HUES48 (cell line): ENCODE results near the gene ANLN.

Source experiments
- H3K27ac ChIP-seq: one replicate; pipeline ENCODE4 v1.7.0; 2013; ENCODE audit warnings: low read depth, low read length, inconsistent platforms
- H3K27me3 ChIP-seq: 2 replicates; pipeline ENCODE4 v1.6.1; 2013; ENCODE audit warnings: mild to moderate bottlenecking, low read length; ENCODE audit not compliant: control insufficient read depth, insufficient read depth
- H3K36me3 ChIP-seq: 2 replicates; pipeline ENCODE4 v1.6.1; 2013; ENCODE audit warnings: low read length; ENCODE audit not compliant: control insufficient read depth, insufficient read depth
- H3K4me1 ChIP-seq: 2 replicates; pipeline ENCODE4 v1.6.1; 2013; ENCODE audit warnings: mild to moderate bottlenecking, low read length; ENCODE audit not compliant: control insufficient read depth, insufficient read depth
- H3K4me3 ChIP-seq: 2 replicates; pipeline ENCODE4 v1.5.1; 2013; ENCODE audit warnings: mild to moderate bottlenecking, low read depth, low read length
- H3K9ac ChIP-seq: 2 replicates; pipeline ENCODE4 v1.6.1; 2013; ENCODE audit warnings: mild to moderate bottlenecking, low read depth, low read length, moderate library complexity
- H3K9me3 ChIP-seq: 2 replicates; pipeline ENCODE4 v1.6.1; 2013; ENCODE audit warnings: low read length; ENCODE audit not compliant: control insufficient read depth, insufficient read depth

The ANLN gene, protein sequence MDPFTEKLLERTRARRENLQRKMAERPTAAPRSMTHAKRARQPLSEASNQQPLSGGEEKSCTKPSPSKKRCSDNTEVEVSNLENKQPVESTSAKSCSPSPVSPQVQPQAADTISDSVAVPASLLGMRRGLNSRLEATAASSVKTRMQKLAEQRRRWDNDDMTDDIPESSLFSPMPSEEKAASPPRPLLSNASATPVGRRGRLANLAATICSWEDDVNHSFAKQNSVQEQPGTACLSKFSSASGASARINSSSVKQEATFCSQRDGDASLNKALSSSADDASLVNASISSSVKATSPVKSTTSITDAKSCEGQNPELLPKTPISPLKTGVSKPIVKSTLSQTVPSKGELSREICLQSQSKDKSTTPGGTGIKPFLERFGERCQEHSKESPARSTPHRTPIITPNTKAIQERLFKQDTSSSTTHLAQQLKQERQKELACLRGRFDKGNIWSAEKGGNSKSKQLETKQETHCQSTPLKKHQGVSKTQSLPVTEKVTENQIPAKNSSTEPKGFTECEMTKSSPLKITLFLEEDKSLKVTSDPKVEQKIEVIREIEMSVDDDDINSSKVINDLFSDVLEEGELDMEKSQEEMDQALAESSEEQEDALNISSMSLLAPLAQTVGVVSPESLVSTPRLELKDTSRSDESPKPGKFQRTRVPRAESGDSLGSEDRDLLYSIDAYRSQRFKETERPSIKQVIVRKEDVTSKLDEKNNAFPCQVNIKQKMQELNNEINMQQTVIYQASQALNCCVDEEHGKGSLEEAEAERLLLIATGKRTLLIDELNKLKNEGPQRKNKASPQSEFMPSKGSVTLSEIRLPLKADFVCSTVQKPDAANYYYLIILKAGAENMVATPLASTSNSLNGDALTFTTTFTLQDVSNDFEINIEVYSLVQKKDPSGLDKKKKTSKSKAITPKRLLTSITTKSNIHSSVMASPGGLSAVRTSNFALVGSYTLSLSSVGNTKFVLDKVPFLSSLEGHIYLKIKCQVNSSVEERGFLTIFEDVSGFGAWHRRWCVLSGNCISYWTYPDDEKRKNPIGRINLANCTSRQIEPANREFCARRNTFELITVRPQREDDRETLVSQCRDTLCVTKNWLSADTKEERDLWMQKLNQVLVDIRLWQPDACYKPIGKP

GRCh38 chr7:36389371-36390198 lies at the start of gene ANLN:
Gene ANLN, plus strand, starts transcription at chr7:36389862. Its CDS starts 165 bp downstream, at chr7:36390027.
- peak within 1 kb of the TSS; percentile 89 for H3K9ac ChIP-seq
- H3K27me3 ChIP-seq: no peaks in the 10 kb centered on the region
- H3K27ac ChIP-seq: peak within 1 kb of the TSS; percentile 100
- H3K4me1 ChIP-seq: peaks cover 34% of the 10 kb centered on the region
- H3K9me3 ChIP-seq: no peaks in the 10 kb centered on the region
- peak within 1 kb of the TSS; percentile 95 for H3K4me3 ChIP-seq
- H3K36me3 ChIP-seq: no peaks in the 10 kb centered on the region

GRCh38 chr7:36343548-36343947 lies 46.1 kb upstream of the ANLN start:
- H3K36me3 ChIP-seq: no peaks in the 10 kb centered on the region
- no peaks in the 10 kb centered on the region for H3K27me3 ChIP-seq
- H3K4me3 ChIP-seq: no peak overlapping the region
- H3K9ac ChIP-seq: no peak overlapping the region
- H3K9me3 ChIP-seq: no peaks in the 10 kb centered on the region
- H3K27ac ChIP-seq: no peak overlapping the region
- peaks cover 4% of the 10 kb centered on the region; the same call in 1 of the 2 replicates for H3K4me1 ChIP-seq

DNA sequence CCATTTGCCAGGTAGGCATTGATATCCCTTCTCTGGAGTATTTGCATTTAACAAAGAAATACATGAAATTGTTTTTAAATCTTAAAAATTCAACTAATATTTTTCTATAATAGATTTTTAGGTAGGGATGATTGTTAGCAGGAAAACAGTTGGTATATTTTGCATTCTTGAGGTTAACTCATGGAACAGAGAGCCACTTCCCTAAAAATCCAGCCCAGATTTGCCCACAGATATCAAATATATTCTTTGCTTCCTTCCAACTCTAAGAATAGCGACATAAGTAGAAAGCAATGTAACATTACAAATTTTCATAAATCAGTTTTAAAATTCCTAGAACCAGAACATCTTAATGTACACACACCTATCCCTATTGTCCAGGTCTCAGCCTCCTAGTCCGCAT lies 45.0 kb upstream of the ANLN start:
- Histone ChIP-seq H3K27me3 (no peaks in the 10 kb centered on the region), H3K4me3 (no peak overlapping the region), H3K36me3 (no peaks in the 10 kb centered on the region), H3K4me1 (peaks cover 13% of the 10 kb centered on the region), H3K27ac (no peak overlapping the region), H3K9ac (no peak overlapping the region), H3K9me3 (no peaks in the 10 kb centered on the region)

DNA sequence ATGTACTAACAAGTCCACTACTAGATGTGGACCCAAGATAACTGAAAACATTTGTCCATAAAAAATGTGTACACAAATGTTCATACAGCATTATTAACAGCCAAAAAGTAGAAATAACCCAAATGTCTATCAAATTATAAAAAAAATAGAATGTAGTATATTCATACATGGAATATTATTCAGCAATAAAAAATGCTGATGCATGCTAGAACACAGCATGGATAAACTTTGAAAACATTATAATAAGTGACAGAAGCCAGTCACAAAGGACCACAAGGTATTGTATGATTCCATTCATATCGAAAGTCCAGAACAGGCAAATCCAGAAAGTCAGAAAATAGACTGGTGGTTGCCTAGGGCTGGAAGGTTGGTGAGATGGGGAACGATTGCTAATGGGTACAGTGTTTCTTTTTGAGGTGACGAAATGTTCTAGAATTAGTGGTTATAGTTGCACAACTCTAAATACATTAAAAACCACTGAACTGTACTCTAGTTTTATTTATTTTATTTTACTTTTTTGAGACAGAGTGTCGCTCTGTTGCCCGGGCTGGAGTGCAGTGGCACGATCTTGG lies 43.3 kb upstream of the ANLN start:
- Histone ChIP-seq H3K9me3 (no peaks in the 10 kb centered on the region), H3K4me1 (peaks cover 17% of the 10 kb centered on the region), H3K27ac (no peak overlapping the region), H3K36me3 (no peaks in the 10 kb centered on the region), H3K27me3 (no peaks in the 10 kb centered on the region), H3K9ac (no peak overlapping the region), H3K4me3 (no peak overlapping the region)

GRCh38 chr7:36348256-36348655 lies 41.4 kb upstream of the ANLN start:
- Histone ChIP-seq H3K4me3 (no peak overlapping the region), H3K27ac (no peak overlapping the region), H3K9me3 (no peaks in the 10 kb centered on the region), H3K36me3 (no peaks in the 10 kb centered on the region), H3K27me3 (no peaks in the 10 kb centered on the region), H3K4me1 (peaks cover 17% of the 10 kb centered on the region), H3K9ac (no peak overlapping the region)

GRCh38 chr7:36348771-36349170 lies 40.9 kb upstream of the ANLN start:
- no peak overlapping the region for H3K4me3 ChIP-seq
- H3K4me1 ChIP-seq: peaks cover 17% of the 10 kb centered on the region
- no peaks in the 10 kb centered on the region for H3K27me3 ChIP-seq
- H3K36me3 ChIP-seq: no peaks in the 10 kb centered on the region
- H3K9me3 ChIP-seq: no peaks in the 10 kb centered on the region
- H3K27ac ChIP-seq: no peak overlapping the region
- H3K9ac ChIP-seq: no peak overlapping the region

DNA sequence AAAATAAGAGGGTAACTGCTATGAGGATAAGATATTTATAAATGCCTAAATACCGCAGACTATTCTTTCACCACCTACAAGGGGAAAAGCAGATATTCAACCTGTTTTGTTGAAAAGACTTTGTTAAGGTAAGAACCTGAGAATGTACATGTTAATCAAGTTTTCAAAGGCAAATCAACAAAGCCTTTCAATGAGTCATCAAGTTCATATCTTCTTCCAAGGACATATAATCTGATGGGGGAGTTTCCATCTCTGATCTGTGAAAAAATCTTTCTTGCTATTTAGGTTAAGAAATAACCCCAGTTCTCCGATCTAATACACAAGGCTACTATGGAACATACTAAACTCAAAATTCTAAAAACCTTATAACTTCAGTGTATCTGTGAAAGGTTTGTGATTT lies 40.0 kb upstream of the ANLN start:
- no peak overlapping the region for H3K27ac ChIP-seq
- no peaks in the 10 kb centered on the region for H3K36me3 ChIP-seq
- no peaks in the 10 kb centered on the region for H3K9me3 ChIP-seq
- H3K9ac ChIP-seq: no peak overlapping the region
- H3K27me3 ChIP-seq: no peaks in the 10 kb centered on the region
- H3K4me1 ChIP-seq: peaks cover 17% of the 10 kb centered on the region
- no peak overlapping the region for H3K4me3 ChIP-seq

GRCh38 chr7:36355490-36355889 lies 34.2 kb upstream of the ANLN start:
- Histone ChIP-seq H3K27ac (no peak overlapping the region), H3K4me3 (no peak overlapping the region), H3K4me1 (peaks cover 15% of the 10 kb centered on the region), H3K27me3 (peaks cover 40% of the 10 kb centered on the region), H3K36me3 (no peaks in the 10 kb centered on the region), H3K9ac (no peak overlapping the region), H3K9me3 (no peaks in the 10 kb centered on the region)

GRCh38 chr7:36357054-36357453 lies 32.6 kb upstream of the ANLN start:
- H3K4me1 ChIP-seq: peaks cover 24% of the 10 kb centered on the region
- H3K4me3 ChIP-seq: no peak overlapping the region
- H3K9ac ChIP-seq: no peak overlapping the region
- no peak overlapping the region for H3K27ac ChIP-seq
- no peaks in the 10 kb centered on the region for H3K9me3 ChIP-seq
- H3K36me3 ChIP-seq: no peaks in the 10 kb centered on the region
- peaks cover 55% of the 10 kb centered on the region for H3K27me3 ChIP-seq

DNA sequence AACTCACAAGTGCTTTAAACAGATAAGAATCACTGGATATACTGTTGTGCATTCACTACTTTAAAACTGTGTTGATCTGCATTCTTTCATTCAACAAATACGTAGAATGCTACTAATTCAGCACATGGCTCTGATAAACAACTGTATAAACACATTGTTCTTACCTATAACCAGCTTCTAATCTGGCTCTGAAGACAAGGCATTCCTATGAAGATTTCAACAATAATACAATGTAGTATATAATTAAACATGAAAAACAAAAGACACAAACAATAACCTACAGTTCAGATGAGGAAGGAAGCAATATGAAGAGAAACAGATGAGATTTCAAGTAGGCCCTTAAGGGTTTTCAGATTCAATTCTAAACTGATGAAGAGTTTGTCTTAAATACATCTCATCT lies 31.1 kb upstream of the ANLN start:
- H3K27me3 ChIP-seq: peaks cover 71% of the 10 kb centered on the region
- no peak overlapping the region for H3K27ac ChIP-seq
- no peak overlapping the region for H3K4me3 ChIP-seq
- no peaks in the 10 kb centered on the region for H3K36me3 ChIP-seq
- H3K9me3 ChIP-seq: no peaks in the 10 kb centered on the region
- H3K4me1 ChIP-seq: peaks cover 24% of the 10 kb centered on the region
- no peak overlapping the region for H3K9ac ChIP-seq
